HG02943 (cell line): ENCODE data around the gene CLDN22.

Experiments
- ATAC-seq: cut with Tn5 transposase; IDR thresholded peaks from one replicate; pipeline ENCODE4 v1.9.1; 2021; ENCODE audit warnings: mild to moderate bottlenecking, low read depth, moderate library complexity; ENCODE audit not compliant: unreplicated experiment

The CLDN22 gene

DNA sequence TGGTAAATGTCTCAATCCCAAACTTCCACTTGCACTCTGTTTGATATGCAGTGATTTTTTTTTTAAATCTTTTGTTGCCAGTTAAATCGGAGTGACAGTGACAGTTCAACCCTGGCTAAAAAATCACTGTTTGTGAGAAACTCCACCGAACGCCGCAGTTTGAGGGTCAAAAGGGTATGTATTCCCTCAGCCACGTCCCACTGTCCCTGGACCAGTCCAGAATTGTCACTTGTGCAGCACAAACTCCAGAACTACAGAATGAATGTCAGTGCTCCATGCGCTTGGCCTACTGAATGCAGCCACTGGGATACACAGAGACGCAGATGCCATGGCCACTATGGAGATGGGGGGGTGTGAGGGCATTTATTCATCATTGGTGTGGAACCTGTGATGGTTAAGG, 34.2 kb downstream of the CLDN22 start:
- ATAC-seq, result no peak

DNA sequence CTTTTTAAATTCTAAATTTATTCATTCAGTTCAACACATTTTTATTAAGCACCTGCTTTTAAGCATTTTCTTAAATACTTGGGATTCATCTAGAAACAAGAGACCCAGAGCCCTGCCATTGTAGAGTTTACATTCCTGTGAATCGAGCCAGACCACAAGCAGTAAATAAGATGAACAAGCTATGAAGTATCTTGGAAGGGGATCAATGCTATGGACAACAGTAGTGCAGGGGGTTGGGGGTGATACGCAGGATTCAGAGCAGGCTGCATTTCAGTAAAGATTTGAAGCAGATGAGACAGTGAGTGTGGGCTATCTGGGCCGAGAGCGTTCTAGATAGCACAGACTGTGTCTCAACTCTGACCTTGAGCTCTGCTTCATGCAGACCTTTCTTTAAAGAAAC, 35.1 kb downstream of the CLDN22 start:
- no peak for ATAC-seq

DNA sequence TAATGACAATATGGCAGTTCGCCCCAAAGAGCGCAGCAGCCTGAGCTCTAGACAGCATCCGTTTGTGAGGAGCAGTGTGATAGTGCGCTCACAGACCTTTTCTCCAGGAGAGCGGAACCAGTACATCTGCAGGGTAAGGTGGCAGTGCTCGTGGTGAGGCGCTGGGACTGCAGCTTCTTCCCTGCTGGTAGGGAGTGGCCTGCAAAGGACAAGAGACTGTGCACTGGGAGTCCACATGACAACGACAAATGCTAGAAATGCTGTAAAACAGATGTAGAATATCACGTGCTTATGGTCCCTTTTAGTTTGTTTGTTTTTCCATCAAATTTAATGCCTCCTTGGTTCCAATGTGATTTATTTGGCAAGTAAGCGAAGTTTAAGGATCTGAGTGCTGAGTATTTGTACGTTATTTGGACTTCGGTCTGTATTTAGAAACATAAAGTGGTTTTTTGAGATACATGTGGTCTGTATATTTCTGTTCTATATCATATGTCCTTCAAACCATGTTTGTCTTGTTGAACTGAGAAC, 35.8 kb downstream of the CLDN22 start:
- ATAC-seq, result no peak

DNA sequence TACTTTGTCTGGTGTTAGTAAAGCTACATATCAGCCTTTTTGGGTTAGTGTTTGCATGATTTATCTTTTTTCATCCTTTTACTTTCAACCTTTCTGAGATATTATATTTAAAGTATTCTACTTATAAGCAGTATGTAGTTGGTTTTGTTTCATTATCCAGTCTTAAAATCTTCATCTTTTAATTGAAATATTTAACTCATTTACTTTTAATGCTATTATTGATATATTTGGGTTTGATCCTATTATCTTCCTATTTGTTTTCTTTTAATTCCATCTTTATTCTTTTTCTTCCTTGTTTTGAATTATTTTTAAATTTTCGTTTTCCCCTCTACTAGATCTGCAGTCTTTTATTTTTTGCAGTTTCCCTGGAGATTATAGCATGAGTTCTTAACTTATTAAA, 44.0 kb downstream of the CLDN22 start:
- no peak for ATAC-seq

DNA sequence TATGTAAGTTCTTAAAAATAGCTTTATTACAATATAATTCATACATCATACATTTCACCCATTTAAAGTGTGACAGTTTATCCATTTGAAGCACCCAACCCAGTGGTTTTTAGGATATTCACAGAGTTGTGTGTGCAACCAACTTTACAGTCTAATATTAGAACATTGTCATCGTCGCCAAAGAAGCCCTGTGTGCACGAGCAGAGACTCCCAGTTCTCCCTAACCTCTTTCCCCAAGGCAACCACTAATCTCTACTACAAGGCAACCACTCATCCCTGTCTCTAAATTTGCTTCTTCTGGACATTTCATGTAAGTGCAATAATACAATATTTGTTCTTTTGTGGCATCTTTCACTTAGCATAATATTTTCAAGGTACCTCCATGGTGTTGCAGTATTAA, 47.7 kb downstream of the CLDN22 start:
- ATAC-seq, result no peak

DNA sequence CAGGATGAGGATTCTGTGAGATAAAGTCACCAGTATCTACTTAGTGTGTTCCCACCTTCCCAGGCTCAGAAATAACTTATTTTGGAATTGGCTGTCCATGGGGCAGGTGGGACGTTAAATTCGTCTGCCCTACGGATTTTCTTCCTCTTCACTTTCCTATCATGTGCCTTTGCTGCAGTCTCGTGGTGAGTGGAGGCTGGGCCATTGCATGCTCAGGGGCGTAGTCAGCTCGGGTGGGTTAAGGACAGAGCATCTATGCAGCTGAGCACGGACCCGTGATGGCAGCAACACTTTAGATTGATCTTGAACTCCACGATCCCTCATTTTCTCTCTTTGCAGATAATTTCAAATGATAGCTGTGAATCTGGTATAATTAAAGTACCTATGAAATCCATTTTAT, 51.5 kb downstream of the CLDN22 start:
- ATAC-seq, result no peak
